ENCODE results near the gene NEDD9. TPM values are rescaled to one million over a fixed set of nuclear protein-coding genes. Genes with fewer than 3 reads are reported as not detected.

NEDD9 gene
- total RNA-seq, 2 experiments from 2014 or later: 60.1 to 64.8 TPM

- POLR2A ChIA-PET: no interaction called here
Observed at GRCh38 chr6:11237956-11238355, 5.5 kb upstream of the NEDD9 start.

GRCh38 chr6:11237428-11237827, 5.0 kb upstream of the NEDD9 start:
- no peak for DNase-seq
- ChIA-PET CTCF (no interaction called here), POLR2A (no interaction called here)
- H3K36me3 Mint-ChIP-seq (ENCODE audit: low read depth): peaks cover 33% of the 10 kb centered on the region
- no peaks in the 10 kb centered on the region for H3K9me3 Mint-ChIP-seq
- peak overlapping the region; percentile 48 for H3K27ac Mint-ChIP-seq
- H3K4me3 Mint-ChIP-seq: no peak overlapping the region
- no peaks in the 10 kb centered on the region for H3K27me3 Mint-ChIP-seq
- H3K4me1 Mint-ChIP-seq: peaks cover 41% of the 10 kb centered on the region

More at GRCh38 chr6:11237956-11238355, 5.5 kb upstream of the NEDD9 start:
- no peak overlapping the region for H3K27ac Mint-ChIP-seq
- DNase-seq: no peak
- CTCF ChIA-PET: no interaction called here
- no peaks in the 10 kb centered on the region for H3K9me3 Mint-ChIP-seq
- peaks cover 40% of the 10 kb centered on the region for H3K4me1 Mint-ChIP-seq
- no peak overlapping the region for H3K4me3 Mint-ChIP-seq
- H3K27me3 Mint-ChIP-seq: no peaks in the 10 kb centered on the region
- peaks cover 38% of the 10 kb centered on the region for H3K36me3 Mint-ChIP-seq (ENCODE audit: low read depth)

- H3K4me1 Mint-ChIP-seq: peaks cover 41% of the 10 kb centered on the region
- H3K27me3 Mint-ChIP-seq: no peaks in the 10 kb centered on the region
- CTCF ChIA-PET: no interaction called here
- POLR2A ChIA-PET: interaction anchor here (1.6 kb wide), 1 partner anchor 26 kb away, joined by 4 read pairs; no protein-coding TSS in a partner anchor
- no peaks in the 10 kb centered on the region for H3K9me3 Mint-ChIP-seq
- H3K36me3 Mint-ChIP-seq (ENCODE audit: low read depth): peaks cover 32% of the 10 kb centered on the region
- peak overlapping the region; percentile 71 for H3K27ac Mint-ChIP-seq
- no peak overlapping the region for H3K4me3 Mint-ChIP-seq
- no peak for DNase-seq
Observed at GRCh38 chr6:11236915-11237314, 4.4 kb upstream of the NEDD9 start.

- peak; percentile 49 for DNase-seq
- Mint-ChIP-seq H3K27me3 (no peaks in the 10 kb centered on the region), H3K27ac (peak overlapping the region; percentile 71), H3K4me1 (peaks cover 46% of the 10 kb centered on the region), H3K36me3 (ENCODE audit: low read depth) (peaks cover 33% of the 10 kb centered on the region), H3K4me3 (no peak overlapping the region), H3K9me3 (no peaks in the 10 kb centered on the region)
- ChIA-PET CTCF (interaction anchor here (0.5 to 1.0 kb wide), 2 partner anchors 82 to 313 kb away, joined by 3 to 7 read pairs; no protein-coding TSS in a partner anchor), POLR2A (interaction anchor here (0.8 to 7.8 kb wide), 6 partner anchors 14 to 179 kb away, joined by 3 to 138 read pairs (median 4); no protein-coding TSS in a partner anchor)
Observed at GRCh38 chr6:11236076-11236750, 3.7 kb upstream of the NEDD9 start.

GRCh38 chr6:11235062-11235461, 2.6 kb upstream of the NEDD9 start:
- no peak overlapping the region for H3K4me3 Mint-ChIP-seq
- H3K36me3 Mint-ChIP-seq (ENCODE audit: low read depth): peaks cover 32% of the 10 kb centered on the region
- CTCF ChIA-PET: no interaction called here
- peaks cover 58% of the 10 kb centered on the region for H3K4me1 Mint-ChIP-seq
- no peaks in the 10 kb centered on the region for H3K27me3 Mint-ChIP-seq
- no peaks in the 10 kb centered on the region for H3K9me3 Mint-ChIP-seq
- no peak overlapping the region for H3K27ac Mint-ChIP-seq
- DNase-seq: no peak
- POLR2A ChIA-PET: interaction anchor here (0.7 to 7.8 kb wide), 6 partner anchors 13 to 180 kb away, joined by 3 to 138 read pairs (median 4); no protein-coding TSS in a partner anchor

- no peaks in the 10 kb centered on the region for H3K27me3 Mint-ChIP-seq
- peaks cover 67% of the 10 kb centered on the region for H3K4me1 Mint-ChIP-seq
- H3K27ac Mint-ChIP-seq: peak overlapping the region; percentile 99
Observed at GRCh38 chr6:11233673-11234573, 1.5 kb upstream of the NEDD9 start.

GRCh38 chr6:11232770-11233626, 530 bp upstream of the NEDD9 start:
- DNase-seq: no peak
- H3K9me3 Mint-ChIP-seq: no peaks in the 10 kb centered on the region
- ChIA-PET POLR2A (interaction anchor here (0.6 to 7.8 kb wide), 31 partner anchors 10 to 262 kb away, joined by 3 to 138 read pairs (median 8); no protein-coding TSS in a partner anchor), CTCF (interaction anchor here (0.9 to 2.9 kb wide), 10 partner anchors 9 to 263 kb away, joined by 3 to 18 read pairs (median 4); no protein-coding TSS in a partner anchor)
- H3K27me3 Mint-ChIP-seq: no peaks in the 10 kb centered on the region
- peaks cover 67% of the 10 kb centered on the region for H3K4me1 Mint-ChIP-seq
- H3K36me3 Mint-ChIP-seq (ENCODE audit: low read depth): peaks cover 37% of the 10 kb centered on the region
- peak overlapping the region; percentile 86 for H3K4me3 Mint-ChIP-seq
- peak overlapping the region; percentile 99 for H3K27ac Mint-ChIP-seq

More at GRCh38 chr6:11233673-11234573, 1.5 kb upstream of the NEDD9 start:
- POLR2A ChIA-PET: interaction anchor here (0.6 to 7.8 kb wide), 16 partner anchors 9 to 261 kb away, joined by 3 to 138 read pairs (median 20); no protein-coding TSS in a partner anchor
- no peak for DNase-seq
- peaks cover 38% of the 10 kb centered on the region for H3K36me3 Mint-ChIP-seq (ENCODE audit: low read depth)
- H3K9me3 Mint-ChIP-seq: no peaks in the 10 kb centered on the region
- CTCF ChIA-PET: interaction anchor here (1.8 to 2.9 kb wide), 2 partner anchors 11 to 62 kb away, joined by 14 to 18 read pairs; no protein-coding TSS in a partner anchor
- peak overlapping the region; percentile 86 for H3K4me3 Mint-ChIP-seq

- POLR2A ChIA-PET: interaction anchor here (0.6 to 7.8 kb wide), 33 partner anchors 9 to 264 kb away, joined by 3 to 138 read pairs (median 8); no protein-coding TSS in a partner anchor
Observed at GRCh38 chr6:11231564-11232192, 790 bp downstream of the NEDD9 start.

GRCh38 chr6:11231108-11231463, 1.4 kb downstream of the NEDD9 start:
- no peak for DNase-seq
- peaks cover 67% of the 10 kb centered on the region for H3K4me1 Mint-ChIP-seq
- no peaks in the 10 kb centered on the region for H3K9me3 Mint-ChIP-seq
- H3K4me3 Mint-ChIP-seq: peak overlapping the region; percentile 86
- ChIA-PET POLR2A (interaction anchor here (0.7 to 7.8 kb wide), 22 partner anchors 9 to 264 kb away, joined by 3 to 138 read pairs (median 6); no protein-coding TSS in a partner anchor), CTCF (interaction anchor here (0.7 to 2.9 kb wide), 8 partner anchors 9 to 265 kb away, joined by 3 to 14 read pairs (median 4); partner anchors contain the start of gene SMIM13)
- peaks cover 41% of the 10 kb centered on the region for H3K36me3 Mint-ChIP-seq (ENCODE audit: low read depth)
- H3K27me3 Mint-ChIP-seq: no peaks in the 10 kb centered on the region
- H3K27ac Mint-ChIP-seq: peak overlapping the region; percentile 99

More at GRCh38 chr6:11231564-11232192, 790 bp downstream of the NEDD9 start:
- Mint-ChIP-seq H3K27me3 (no peaks in the 10 kb centered on the region), H3K9me3 (no peaks in the 10 kb centered on the region), H3K4me3 (peak overlapping the region; percentile 86), H3K4me1 (peaks cover 70% of the 10 kb centered on the region), H3K36me3 (ENCODE audit: low read depth) (peaks cover 36% of the 10 kb centered on the region), H3K27ac (peak overlapping the region; percentile 99)
- CTCF ChIA-PET: interaction anchor here (0.7 to 2.9 kb wide), 13 partner anchors 9 to 264 kb away, joined by 3 to 18 read pairs (median 4); partner anchors contain the start of gene SMIM13
- no peak for DNase-seq

GRCh38 chr6:11230158-11231107, 2.0 kb downstream of the NEDD9 start:
- POLR2A ChIA-PET: interaction anchor here (0.7 to 7.8 kb wide), 23 partner anchors 8 to 265 kb away, joined by 3 to 138 read pairs (median 5); no protein-coding TSS in a partner anchor
- peaks cover 45% of the 10 kb centered on the region for H3K36me3 Mint-ChIP-seq (ENCODE audit: low read depth)
- peak overlapping the region; percentile 86 for H3K4me3 Mint-ChIP-seq
- peaks cover 65% of the 10 kb centered on the region for H3K4me1 Mint-ChIP-seq
- no peak for DNase-seq
- no peaks in the 10 kb centered on the region for H3K27me3 Mint-ChIP-seq
- H3K27ac Mint-ChIP-seq: peak overlapping the region; percentile 99
- H3K9me3 Mint-ChIP-seq: peaks cover 2% of the 10 kb centered on the region
- CTCF ChIA-PET: interaction anchor here (1.0 to 2.9 kb wide), 5 partner anchors 10 to 265 kb away, joined by 3 to 14 read pairs (median 5); no protein-coding TSS in a partner anchor
